ENCODE measurements around the gene TTC9C. TPM values are rescaled to one million over a fixed set of nuclear protein-coding genes. Genes with fewer than 3 reads are reported as not detected.

The TTC9C gene
- total RNA-seq, 1 donor from 2014 or later = 35.7 TPM

DNA sequence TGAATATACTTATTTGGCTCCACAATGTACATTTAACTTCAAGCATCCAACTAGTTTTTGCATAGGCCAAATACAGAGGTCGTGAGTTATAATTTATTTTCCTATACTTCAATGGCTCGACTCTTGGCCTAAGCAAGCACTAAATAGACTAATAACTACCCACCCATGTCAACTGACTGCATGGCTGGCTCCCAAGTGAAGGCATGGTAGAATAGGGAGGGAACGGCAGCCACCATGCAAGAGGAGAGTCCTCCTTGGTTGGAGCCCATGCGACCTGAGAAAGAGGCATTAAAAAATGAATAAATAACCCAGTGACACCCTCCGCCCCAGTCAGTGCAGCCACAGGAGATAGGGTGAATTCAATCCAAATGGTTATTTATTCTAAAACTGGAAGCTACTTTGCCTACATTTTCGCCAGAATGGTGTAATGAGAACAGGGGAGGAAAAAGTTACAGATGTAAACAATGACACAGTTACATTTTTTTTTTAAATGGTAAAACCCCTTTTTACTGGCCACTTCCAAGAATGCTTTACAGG lies 15.9 kb upstream of the TTC9C start:
- no peak overlapping the region for H3K4me3 ChIP-seq (ENCODE audit: low read depth, low read length)
- DNase-seq (ENCODE audit: low read depth) = no peak
- no peak for TF ChIP-seq CTCF (conservative IDR thresholded peaks at IDR 0.05; ENCODE audit: low read depth, low read length)

DNA sequence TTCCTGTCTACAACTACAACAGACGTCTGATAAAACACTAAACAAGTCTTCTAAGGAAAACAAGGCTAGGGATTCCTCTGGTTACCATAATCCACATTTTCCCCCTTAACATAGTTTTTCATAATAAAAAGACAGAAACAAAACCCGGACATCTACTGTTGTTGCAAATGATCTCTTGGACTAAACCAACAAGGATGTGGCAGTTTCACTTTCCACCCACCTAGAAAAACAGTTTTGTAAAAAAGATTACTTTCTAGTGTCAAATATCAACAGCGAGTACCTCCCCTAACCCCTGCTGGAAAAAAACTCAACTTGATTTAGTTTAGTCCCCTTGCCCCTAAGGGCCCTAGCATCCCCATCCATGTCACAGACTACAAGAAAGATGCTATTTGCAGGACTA lies 15.4 kb upstream of the TTC9C start:
- no peak for DNase-seq (ENCODE audit: low read depth)
- no peak overlapping the region for H3K4me3 ChIP-seq (ENCODE audit: low read depth, low read length)
- no peak for TF ChIP-seq CTCF (conservative IDR thresholded peaks at IDR 0.05; ENCODE audit: low read depth, low read length)

DNA sequence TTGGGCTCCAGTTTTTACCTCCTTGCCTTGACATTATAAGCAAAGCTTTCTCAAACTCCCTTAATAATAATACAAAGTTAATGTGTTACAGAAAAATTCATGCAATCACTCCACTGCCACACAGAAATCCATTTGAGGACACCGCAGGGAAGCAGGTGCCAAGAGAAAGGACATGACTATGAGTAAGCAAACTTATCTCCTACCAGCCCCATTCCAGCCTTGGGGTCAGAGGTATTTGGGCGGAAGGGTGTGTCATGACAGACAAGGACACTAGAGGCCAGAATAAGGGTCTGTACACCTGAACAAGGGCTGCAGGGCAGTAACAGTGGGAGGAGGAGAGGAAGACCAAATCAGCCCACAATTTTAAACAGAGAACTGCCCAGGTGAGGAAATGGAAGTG lies 14.9 kb upstream of the TTC9C start:
- DNase-seq (ENCODE audit: low read depth) = no peak
- no peak overlapping the region for H3K4me3 ChIP-seq (ENCODE audit: low read depth, low read length)

GRCh38 chr11:62715150-62716130 lies 12.8 kb upstream of the TTC9C start:
- no peak for TF ChIP-seq CTCF (conservative IDR thresholded peaks at IDR 0.05; ENCODE audit: low read depth, low read length)
- H3K4me3 ChIP-seq (ENCODE audit: low read depth, low read length) = no peak overlapping the region
- no peak for DNase-seq (ENCODE audit: low read depth)

More for the DNA sequence above, 14.9 kb upstream of the TTC9C start:
- no peak for TF ChIP-seq CTCF (conservative IDR thresholded peaks at IDR 0.05; ENCODE audit: low read depth, low read length)

DNA sequence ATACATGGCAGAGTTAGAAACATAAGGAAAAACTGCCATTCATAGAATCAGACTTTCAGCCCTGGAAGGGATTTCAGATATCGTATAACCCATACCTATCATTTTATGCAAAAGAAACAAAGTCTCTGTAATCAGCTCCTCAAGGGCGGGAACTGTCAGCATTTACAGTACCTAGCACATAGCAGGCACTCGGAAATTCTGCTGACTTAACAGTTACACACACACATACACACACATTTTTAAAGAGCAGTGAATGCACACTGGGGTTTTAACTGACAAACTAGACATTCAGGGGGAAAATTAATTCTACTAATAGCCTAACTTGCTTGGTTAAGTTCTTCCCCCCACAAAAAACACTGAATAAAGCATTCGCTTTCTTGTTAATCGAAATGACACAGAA lies 12.1 kb upstream of the TTC9C start:
- TF ChIP-seq CTCF (conservative IDR thresholded peaks at IDR 0.05; ENCODE audit: low read depth, low read length) = no peak
- no peak for DNase-seq (ENCODE audit: low read depth)
- no peak overlapping the region for H3K4me3 ChIP-seq (ENCODE audit: low read depth, low read length)

- no peak for DNase-seq (ENCODE audit: low read depth)
- no peak for TF ChIP-seq CTCF (conservative IDR thresholded peaks at IDR 0.05; ENCODE audit: low read depth, low read length)
- H3K4me3 ChIP-seq (ENCODE audit: low read depth, low read length) = no peak overlapping the region
Observed at GRCh38 chr11:62716816-62717215, 11.5 kb upstream of the TTC9C start.

Measured in epithelial cell of proximal tubule (primary cell).